WTC11 (cell line): Measurements from ENCODE around the gene WDR76.
"Not testable (repeated sequence)": the region's sequence is repeated elsewhere in the genome, so short reads cannot be mapped to it uniquely, and the experiment has no call there.

Experiments used
- JUN ChIP-seq: sonication (generic); formaldehyde crosslinking; IDR thresholded peaks from 2 replicates; pipeline ENCODE4 v1.8.0; 2023; ENCODE audit warnings: mild to moderate bottlenecking, missing genetic modification reagents
- KAT7 ChIP-seq: sonication (generic); formaldehyde crosslinking; IDR thresholded peaks from 2 replicates; pipeline ENCODE4 v1.8.1; 2023; ENCODE audit warnings: missing genetic modification reagents, mild to moderate bottlenecking, borderline replicate concordance
- TF ChIP-seq, protein P1 (sequence below): fragments of 200-600 bp; IDR thresholded peaks from 2 replicates; pipeline ENCODE4 v1.8.0; 2022; ENCODE audit warnings: antibody characterized with exemption
- TF ChIP-seq, protein P2 (sequence below): sonication (generic); formaldehyde crosslinking; IDR thresholded peaks from 2 replicates; pipeline ENCODE4 v1.8.0; 2022; ENCODE audit warnings: mild to moderate bottlenecking, missing genetic modification reagents
- TF ChIP-seq, protein P3 (sequence below): sonication (generic); formaldehyde crosslinking; IDR thresholded peaks from 2 replicates; pipeline ENCODE4 v1.8.1; 2022; ENCODE audit warnings: low read depth, missing genetic modification reagents, borderline replicate concordance

DNA sequence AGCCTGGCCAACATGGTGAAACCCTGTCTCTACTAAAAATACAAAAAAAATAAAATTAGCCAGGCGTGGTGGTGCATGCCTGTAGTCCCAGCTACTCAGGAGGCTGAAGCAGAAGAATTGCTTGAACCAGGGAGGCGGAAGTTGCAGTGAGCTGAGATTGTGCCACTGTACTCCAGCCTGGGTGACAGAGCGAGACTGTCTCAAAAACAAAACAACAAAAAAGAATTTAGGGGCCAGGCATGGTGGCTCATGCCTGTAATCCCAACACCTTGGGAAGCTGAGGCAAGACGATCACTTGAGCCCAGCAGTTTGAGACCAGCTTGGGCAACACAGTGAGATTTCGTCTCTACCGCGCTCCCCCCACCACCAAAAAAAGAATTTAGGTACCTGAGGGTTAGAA lies 24.1 kb upstream of the WDR76 start:
- TF ChIP-seq, protein P1, sequence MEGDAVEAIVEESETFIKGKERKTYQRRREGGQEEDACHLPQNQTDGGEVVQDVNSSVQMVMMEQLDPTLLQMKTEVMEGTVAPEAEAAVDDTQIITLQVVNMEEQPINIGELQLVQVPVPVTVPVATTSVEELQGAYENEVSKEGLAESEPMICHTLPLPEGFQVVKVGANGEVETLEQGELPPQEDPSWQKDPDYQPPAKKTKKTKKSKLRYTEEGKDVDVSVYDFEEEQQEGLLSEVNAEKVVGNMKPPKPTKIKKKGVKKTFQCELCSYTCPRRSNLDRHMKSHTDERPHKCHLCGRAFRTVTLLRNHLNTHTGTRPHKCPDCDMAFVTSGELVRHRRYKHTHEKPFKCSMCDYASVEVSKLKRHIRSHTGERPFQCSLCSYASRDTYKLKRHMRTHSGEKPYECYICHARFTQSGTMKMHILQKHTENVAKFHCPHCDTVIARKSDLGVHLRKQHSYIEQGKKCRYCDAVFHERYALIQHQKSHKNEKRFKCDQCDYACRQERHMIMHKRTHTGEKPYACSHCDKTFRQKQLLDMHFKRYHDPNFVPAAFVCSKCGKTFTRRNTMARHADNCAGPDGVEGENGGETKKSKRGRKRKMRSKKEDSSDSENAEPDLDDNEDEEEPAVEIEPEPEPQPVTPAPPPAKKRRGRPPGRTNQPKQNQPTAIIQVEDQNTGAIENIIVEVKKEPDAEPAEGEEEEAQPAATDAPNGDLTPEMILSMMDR, result not testable (repeated sequence)
- TF ChIP-seq, protein P2, sequence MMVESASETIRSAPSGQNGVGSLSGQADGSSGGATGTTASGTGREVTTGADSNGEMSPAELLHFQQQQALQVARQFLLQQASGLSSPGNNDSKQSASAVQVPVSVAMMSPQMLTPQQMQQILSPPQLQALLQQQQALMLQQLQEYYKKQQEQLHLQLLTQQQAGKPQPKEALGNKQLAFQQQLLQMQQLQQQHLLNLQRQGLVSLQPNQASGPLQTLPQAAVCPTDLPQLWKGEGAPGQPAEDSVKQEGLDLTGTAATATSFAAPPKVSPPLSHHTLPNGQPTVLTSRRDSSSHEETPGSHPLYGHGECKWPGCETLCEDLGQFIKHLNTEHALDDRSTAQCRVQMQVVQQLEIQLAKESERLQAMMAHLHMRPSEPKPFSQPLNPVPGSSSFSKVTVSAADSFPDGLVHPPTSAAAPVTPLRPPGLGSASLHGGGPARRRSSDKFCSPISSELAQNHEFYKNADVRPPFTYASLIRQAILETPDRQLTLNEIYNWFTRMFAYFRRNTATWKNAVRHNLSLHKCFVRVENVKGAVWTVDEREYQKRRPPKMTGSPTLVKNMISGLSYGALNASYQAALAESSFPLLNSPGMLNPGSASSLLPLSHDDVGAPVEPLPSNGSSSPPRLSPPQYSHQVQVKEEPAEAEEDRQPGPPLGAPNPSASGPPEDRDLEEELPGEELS (CRISPR knock-in tag), result not testable (repeated sequence)
- not testable (repeated sequence) for TF ChIP-seq JUN; KAT7 (CRISPR knock-in tag)
- TF ChIP-seq, protein P3, sequence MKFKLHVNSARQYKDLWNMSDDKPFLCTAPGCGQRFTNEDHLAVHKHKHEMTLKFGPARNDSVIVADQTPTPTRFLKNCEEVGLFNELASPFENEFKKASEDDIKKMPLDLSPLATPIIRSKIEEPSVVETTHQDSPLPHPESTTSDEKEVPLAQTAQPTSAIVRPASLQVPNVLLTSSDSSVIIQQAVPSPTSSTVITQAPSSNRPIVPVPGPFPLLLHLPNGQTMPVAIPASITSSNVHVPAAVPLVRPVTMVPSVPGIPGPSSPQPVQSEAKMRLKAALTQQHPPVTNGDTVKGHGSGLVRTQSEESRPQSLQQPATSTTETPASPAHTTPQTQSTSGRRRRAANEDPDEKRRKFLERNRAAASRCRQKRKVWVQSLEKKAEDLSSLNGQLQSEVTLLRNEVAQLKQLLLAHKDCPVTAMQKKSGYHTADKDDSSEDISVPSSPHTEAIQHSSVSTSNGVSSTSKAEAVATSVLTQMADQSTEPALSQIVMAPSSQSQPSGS (CRISPR knock-in tag), result not testable (repeated sequence)
